Pancreas (tissue), 10 donors: ENCODE data around the gene TGM5. TPM values are rescaled to one million over a fixed set of nuclear protein-coding genes. Genes with fewer than 3 reads are reported as not detected.
"Not testable (repeated sequence)": the region's sequence is repeated elsewhere in the genome, so short reads cannot be mapped to it uniquely, and the experiment has no call there.

Experiments used
- ATAC-seq, 4 donors: fragments of 200-7000 bp; cut with Tn5 transposase; one replicate each; pipeline versions ENCODE4 v1.8.0 to v1.9.1; 2020; ENCODE audit warnings: mild to moderate bottlenecking in 4 of 4, moderate library complexity in 4 of 4
- DNase-seq, 6 donors: peaks; one replicate each; pipeline ENCODE4 v3.0.0-alpha.2; 2020
- FAIRE-seq: peaks from 2 replicates; lab custom pipeline; 2012; peaks lifted over from hg19 to GRCh38; lab: Jason Lieb, UNC
- H3K27ac ChIP-seq, 4 donors: fragments of 200-600 bp; sonication (generic); 1 replicate in 3 of 4; 2 replicates in 1 of 4; pipeline versions ENCODE4 v1.5.0 to v1.8.0; 2020
- H3K27me3 ChIP-seq, 4 donors: fragments of 200-600 bp; one replicate each; pipeline ENCODE4 v1.8.0; 2021
- H3K36me3 ChIP-seq, 3 donors: fragments of 200-600 bp; sonication (generic) in 1 of 3; one replicate each; pipeline versions ENCODE4 v1.5.0 to v1.8.0; 2020 to 2021
- H3K4me1 ChIP-seq, 3 donors: fragments of 200-600 bp; one replicate each; pipeline ENCODE4 v1.8.0; 2021
- H3K4me3 ChIP-seq, 4 donors: fragments of 200-600 bp; sonication (generic) in 2 of 4; one replicate each; pipeline versions ENCODE4 v1.5.0 to v1.8.0; 2020 to 2021
- H3K9me3 ChIP-seq, 4 donors: fragments of 200-600 bp; one replicate each; pipeline ENCODE4 v1.8.0; 2021
- WGBS, 2 donors: extraction: QIAGEN DNeasy Blood & Tissue Kit; methylation state at CpG; one replicate each; pipeline ENCODE4 v1.1.7; 2013; 5-methylcytosine and 5-hydroxymethylcytosine counted together
- intact Hi-C, 3 donors: fragments of 100-400 bp; cut with DNase I; formaldehyde crosslinking; loops; one replicate each; pipeline versions ENCODE4 v1.11.1 to v1.14.2; 2022
- polyA plus RNA-seq, 2 donors: library from polyadenylated mRNA; stranded (reverse); fragments of 200-250 nt; gene quantifications; one replicate each; pipeline ENCODE4 v1.2.3, GENCODE V29; 2013
- total RNA-seq, 6 donors: library from RNA; stranded (reverse); fragmentation: NEBNext Ultra II Directional in 4 of 6; extraction: Animal tissue kit (Norgen Biotek cat#: 25700) in 4 of 6; gene quantifications; one replicate each; pipeline versions ENCODE4 v1.2.1 to v1.2.4, GENCODE V29; 2021 to 2023
- TF ChIP-seq, protein P1 (sequence below), 4 donors: fragments of 200-600 bp; sonication (generic) in 3 of 4; IDR thresholded peaks; one replicate each; pipeline versions ENCODE4 v1.5.0 to v1.8.0; 2021; ENCODE audit warnings: antibody characterized with exemption in 4 of 4
- donor health status: healthy with polysubstance abuse.
- donor health status: DM: no; HTN: no; CAD: no; lungs with moderate emphysema.
- donor health status: DM: no; HTN: no; CAD: no.
- donor health status: control.
- donor health status: control.
- donor health status: Bipolar disorder and iron deficiency.
- donor health status: DM: yes; HTN: yes; CAD: no.
- donor health status: DM: no; HTN: no; CAD: no.
- donor health status: DM: no; HTN: no; CAD: no.
- donor health status: DM: yes; HTN: yes; CAD: no.

TGM5 gene
- total and polyA plus RNA-seq, 8 donors, result not detected

DNA sequence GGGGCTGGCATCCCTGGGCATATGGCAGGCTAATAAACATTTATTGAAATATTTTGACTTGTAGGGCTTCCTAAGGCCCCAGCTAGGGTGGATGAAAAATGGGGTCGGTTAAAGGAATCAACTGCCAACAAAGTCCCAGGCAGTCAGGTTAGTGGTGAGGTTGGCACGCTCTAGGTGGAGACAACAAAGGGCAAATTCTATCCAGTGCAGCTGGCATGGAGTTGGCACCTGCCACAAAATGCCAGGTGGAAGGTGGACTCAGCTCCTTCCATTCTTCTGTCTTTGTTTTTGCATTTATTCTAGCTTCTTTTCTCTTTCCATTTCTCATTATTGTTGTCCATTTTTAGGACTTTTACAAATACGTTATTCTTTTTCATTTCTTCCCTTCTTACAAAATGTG is 32.7 kb upstream of the TGM5 start:
- TF ChIP-seq, protein P1, sequence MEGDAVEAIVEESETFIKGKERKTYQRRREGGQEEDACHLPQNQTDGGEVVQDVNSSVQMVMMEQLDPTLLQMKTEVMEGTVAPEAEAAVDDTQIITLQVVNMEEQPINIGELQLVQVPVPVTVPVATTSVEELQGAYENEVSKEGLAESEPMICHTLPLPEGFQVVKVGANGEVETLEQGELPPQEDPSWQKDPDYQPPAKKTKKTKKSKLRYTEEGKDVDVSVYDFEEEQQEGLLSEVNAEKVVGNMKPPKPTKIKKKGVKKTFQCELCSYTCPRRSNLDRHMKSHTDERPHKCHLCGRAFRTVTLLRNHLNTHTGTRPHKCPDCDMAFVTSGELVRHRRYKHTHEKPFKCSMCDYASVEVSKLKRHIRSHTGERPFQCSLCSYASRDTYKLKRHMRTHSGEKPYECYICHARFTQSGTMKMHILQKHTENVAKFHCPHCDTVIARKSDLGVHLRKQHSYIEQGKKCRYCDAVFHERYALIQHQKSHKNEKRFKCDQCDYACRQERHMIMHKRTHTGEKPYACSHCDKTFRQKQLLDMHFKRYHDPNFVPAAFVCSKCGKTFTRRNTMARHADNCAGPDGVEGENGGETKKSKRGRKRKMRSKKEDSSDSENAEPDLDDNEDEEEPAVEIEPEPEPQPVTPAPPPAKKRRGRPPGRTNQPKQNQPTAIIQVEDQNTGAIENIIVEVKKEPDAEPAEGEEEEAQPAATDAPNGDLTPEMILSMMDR (IDR thresholded peaks at IDR 0.05), result no peak
- DNase-seq (no peak), FAIRE-seq (no peak), ATAC-seq (no peak)
- no peaks in the 10 kb centered on the region for H3K9me3 ChIP-seq
- no peaks in the 10 kb centered on the region for H3K27me3 ChIP-seq
- no peak overlapping the region for H3K4me3 ChIP-seq
- H3K4me1 ChIP-seq, result peaks cover 0 to 2% (median 0%) of the 10 kb centered on the region in 3 donors
- H3K27ac ChIP-seq, result no peak overlapping the region
- 60 to 71% methylated on average over 3 of the region's 3 CpGs for WGBS, 2 donors
- intact Hi-C loops, result no loop called here
- H3K36me3 ChIP-seq, result no peaks in the 10 kb centered on the region

DNA sequence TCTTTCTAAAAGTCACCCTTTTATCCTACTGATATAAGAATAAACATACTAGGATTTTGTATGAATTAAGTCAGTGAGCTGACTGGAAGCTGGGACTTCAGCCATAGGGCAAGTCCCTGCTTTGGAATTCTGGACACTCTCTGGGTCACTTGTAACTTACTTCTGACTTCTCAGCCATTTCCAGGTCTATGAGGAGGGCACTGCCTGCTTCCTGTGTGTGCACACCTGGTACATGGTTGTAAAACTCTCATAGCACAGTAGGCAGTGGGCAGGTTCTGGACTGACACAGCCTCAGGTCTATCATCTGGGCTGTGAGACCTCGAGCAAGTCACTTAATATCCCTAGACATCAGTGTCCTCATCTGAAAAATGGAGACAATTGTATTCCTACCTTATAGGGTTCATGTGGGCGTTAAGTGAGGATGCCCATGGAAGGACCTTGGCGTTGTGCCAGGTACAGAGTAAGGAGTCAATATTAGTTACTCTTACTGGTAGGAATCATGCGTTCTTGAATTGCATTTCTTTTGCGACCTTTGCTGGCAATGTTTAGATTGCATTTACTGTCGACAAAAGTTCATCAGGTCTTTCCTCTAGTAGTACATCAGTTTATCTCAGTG is 27.5 kb upstream of the TGM5 start:
- peaks cover 0 to 5% (median 0%) of the 10 kb centered on the region in 3 donors for H3K4me1 ChIP-seq
- FAIRE-seq (no peak), DNase-seq (peak in 3 of 6 donors; percentile 37 to 61 (median 54)), ATAC-seq (peak; percentile 92 to 97 (median 94))
- H3K27me3 ChIP-seq, result no peaks in the 10 kb centered on the region
- H3K9me3 ChIP-seq, result no peaks in the 10 kb centered on the region
- WGBS, 2 donors, result 21 to 27% methylated on average over 6 of the region's 6 CpGs
- TF ChIP-seq, protein P1 (IDR thresholded peaks at IDR 0.05), result no peak
- no peak overlapping the region for H3K27ac ChIP-seq
- intact Hi-C loops, result no loop called here
- peak overlapping the region in 1 of 4 donors; percentile 3 for H3K4me3 ChIP-seq
- H3K36me3 ChIP-seq, result no peaks in the 10 kb centered on the region

DNA sequence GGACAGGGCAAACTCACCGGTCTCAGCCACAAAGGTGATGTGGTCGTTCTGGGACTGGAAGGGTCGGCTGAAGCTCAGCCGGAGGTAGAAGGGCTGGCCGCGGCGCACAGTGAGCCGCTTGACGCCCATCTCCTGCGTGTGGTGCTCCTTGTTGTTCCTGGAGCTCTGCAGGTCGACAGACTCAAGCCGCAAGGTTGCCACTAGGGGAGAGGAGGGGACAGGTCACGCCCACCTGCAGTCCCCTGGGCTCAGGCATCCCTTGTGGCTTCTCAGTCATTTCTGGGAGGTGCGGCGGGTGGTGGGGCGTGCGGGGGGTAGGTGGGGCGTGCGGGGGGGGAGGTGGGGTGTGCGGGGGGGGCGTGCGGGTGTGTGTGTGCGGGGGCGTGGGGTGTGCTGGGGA is 26.7 kb upstream of the TGM5 start:
- DNase-seq, result peak in 4 of 6 donors; percentile 21 to 53 (median 32)
- 9% methylated on average over 13 to 17 of the region's 24 CpGs for WGBS, 2 donors
- ATAC-seq, result peak; percentile 59 to 82 (median 74)

DNA sequence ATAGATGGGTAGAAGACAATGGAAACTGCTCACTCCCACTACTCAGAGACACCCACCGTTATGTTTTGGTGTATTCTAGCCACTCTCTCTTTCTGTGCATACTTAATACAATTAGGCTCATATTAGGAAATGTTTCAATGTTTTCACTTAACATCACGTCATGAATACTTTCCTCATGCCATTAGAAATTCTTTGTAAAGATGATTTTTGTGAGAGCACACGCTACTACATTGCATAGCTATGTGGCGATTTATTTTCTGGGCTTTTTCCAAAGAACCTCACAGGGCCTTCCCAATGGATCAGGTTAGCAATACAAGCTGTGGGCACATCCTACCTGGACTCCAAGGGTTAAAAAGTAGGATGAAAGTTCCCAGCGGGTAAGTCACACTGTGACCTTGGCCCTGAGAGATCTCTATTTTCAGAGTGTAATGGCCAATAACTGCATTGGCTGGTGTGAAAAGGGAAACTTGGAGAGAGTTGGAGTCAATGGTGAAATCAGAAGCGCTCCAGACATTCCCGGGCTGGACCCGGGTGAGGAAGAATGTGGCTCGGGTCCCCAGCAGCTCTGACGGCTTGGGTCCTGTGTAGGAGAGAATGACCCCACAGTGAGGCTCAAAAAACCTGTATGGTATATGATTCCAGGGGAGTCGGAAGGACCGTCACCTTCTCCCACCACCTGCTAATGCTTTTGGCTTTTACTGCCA is 25.8 kb upstream of the TGM5 start:
- Histone ChIP-seq H3K4me3 (no peak overlapping the region), H3K4me1 (peaks cover 0 to 5% (median 0%) of the 10 kb centered on the region in 3 donors), H3K9me3 (no peaks in the 10 kb centered on the region), H3K36me3 (no peaks in the 10 kb centered on the region), H3K27ac (no peak overlapping the region), H3K27me3 (no peaks in the 10 kb centered on the region)
- intact Hi-C loops, result no loop called here
- TF ChIP-seq, protein P1 (IDR thresholded peaks at IDR 0.05), result no peak
- 49 to 56% methylated on average over 12 of the region's 12 CpGs for WGBS, 2 donors
- ATAC-seq (peak in 3 of 4 donors; percentile 22 to 49 (median 31)), DNase-seq (no peak), FAIRE-seq (no peak)

More for the DNA sequence above, 26.7 kb upstream of the TGM5 start:
- no peaks in the 10 kb centered on the region for H3K27me3 ChIP-seq
- H3K9me3 ChIP-seq, result no peaks in the 10 kb centered on the region
- H3K4me3 ChIP-seq, result no peak overlapping the region
- TF ChIP-seq, protein P1 (IDR thresholded peaks at IDR 0.05), result no peak
- intact Hi-C loops, result no loop called here
- peaks cover 0 to 5% (median 0%) of the 10 kb centered on the region in 3 donors for H3K4me1 ChIP-seq
- no peak for FAIRE-seq
- H3K27ac ChIP-seq, result no peak overlapping the region
- no peaks in the 10 kb centered on the region for H3K36me3 ChIP-seq

DNA sequence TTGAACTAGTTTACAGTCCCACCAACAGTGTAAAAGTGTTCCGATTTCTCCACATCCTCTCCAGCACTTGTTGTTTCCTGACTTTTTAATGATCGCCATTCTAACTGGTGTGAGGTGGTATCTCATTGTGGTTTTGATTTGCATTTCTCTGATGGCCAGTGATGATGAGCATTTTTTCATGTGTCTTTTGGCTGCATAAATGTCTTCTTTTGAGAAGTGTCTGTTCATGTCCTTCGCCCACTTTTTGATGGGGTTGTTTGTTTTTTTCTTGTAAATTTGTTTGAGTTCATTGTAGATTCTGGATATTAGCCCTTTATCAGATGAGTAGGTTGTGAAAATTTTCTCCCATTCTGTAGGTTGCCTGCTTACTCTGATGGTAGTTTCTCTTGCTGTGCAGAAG is 22.9 kb upstream of the TGM5 start:
- FAIRE-seq, result not testable (repeated sequence)

More for the DNA sequence above, 22.9 kb upstream of the TGM5 start:
- DNase-seq, H3K36me3 ChIP-seq, H3K4me3 ChIP-seq, H3K4me1 ChIP-seq, H3K9me3 ChIP-seq, ATAC-seq, intact Hi-C loops, H3K27me3 ChIP-seq, H3K27ac ChIP-seq: not testable (repeated sequence)
- WGBS, 2 donors, result 85 to 100% methylated on average over 2 of the region's 3 CpGs
